ENCODE measurements around the gene ECI1.

ECI1 gene

DNA sequence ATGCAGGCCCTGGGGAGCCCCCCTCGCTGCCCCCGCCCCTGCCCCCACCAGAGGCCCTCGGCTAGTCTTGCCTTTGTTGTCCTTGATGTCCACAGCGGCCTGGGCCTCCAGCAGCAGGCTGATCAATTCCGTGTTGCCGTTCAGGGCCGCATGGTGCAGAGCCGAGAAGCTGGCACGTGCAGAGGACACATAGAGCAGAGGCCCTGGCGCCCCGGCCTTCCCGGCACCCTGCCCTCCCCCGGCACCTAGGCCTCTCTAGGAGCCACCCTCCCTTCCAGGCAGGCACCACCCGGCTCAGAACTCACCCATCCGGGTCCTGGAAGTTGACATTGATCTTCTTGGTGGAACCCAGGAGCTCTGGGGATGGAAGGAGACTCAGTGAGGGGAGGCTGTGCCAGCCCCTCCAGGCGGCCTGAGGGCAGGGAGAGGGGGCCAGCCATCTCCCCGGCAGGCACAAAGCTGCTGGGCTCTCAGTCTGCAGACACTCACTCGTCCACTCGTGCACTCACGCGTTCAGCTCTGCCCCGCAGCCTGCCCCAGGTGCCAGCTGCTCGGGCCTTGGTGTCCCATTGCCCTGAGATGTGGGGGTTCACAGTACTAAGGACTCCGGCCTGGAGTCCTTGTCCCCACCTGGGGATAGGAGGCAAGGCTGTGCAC lies 61.3 kb downstream of the ECI1 start:
- no peak for DNase-seq

More for the DNA sequence above, 61.3 kb downstream of the ECI1 start:
- in situ Hi-C loops (cut with HindIII; ENCODE audit: low pct_ligation_motif_present, low pct_unique_long_range_greater_than_20kb, low sequenced_read_pairs): no loop called here

All from ACHN (cell line).